Measurements from ENCODE around the gene ALPL.

Gene ALPL

DNA sequence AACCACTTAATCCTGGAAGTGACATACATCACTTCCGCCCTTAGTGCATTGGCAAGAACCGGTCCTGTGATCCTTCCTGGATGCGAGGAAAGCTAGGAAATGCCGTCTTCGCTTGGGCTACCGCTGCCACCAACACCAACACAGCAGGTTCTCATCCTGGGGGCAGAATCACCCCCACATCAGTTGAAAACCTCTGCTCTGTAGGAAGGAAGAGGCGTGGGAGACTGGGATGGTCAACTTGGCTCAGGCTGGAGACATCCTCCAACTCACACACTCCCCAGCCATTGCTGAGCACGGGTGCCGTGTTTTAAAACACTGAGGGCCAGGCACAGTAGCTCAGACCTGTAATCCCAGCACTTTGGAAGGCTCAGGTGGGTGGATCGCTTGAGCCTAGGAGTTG lies 74.9 kb downstream of the ALPL start:
- no peak for DNase-seq

DNA sequence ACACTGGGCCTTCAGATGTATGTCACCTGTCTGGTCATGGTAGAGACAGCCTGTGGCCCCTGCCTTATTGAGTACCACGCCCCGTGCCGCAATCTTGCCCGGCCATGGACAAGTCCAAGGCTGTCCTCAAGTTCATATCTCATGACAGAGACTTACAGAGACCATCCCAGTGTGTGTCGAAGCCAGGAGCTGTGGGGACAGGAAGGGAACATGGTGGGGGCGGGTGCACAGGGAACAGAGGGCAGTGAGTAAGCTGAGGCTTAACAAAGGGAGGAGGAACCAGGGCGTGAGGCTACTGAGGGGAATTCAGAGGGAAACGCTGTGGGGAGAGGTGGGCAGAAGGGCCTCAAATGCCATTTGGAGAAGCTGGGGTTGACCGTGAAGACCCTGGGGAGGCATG lies 75.8 kb downstream of the ALPL start:
- no peak for DNase-seq

- no peak for DNase-seq
Observed at GRCh38 chr1:21586222-21586621, 77.0 kb downstream of the ALPL start.

GRCh38 chr1:21586846-21587601 lies 77.8 kb downstream of the ALPL start:
- DNase-seq = no peak

DNA sequence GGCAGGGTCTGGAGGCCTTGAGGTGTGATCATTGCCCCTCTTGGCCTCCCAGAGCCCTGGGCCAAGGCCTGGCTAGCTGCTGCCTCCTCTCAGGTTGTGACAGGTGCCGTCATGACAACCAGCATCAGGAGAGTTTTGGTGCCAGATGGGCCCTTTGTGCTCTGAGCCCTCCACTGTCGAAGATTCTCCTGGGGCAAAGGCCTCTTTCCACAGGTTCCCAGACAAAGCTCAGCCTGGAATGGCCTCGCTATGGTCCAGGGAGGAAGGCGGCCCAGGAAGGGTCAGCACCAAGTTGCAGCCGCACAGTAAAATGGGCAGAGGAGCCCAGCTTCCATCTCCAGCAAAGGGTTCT lies 78.4 kb downstream of the ALPL start:
- DNase-seq = no peak

DNA sequence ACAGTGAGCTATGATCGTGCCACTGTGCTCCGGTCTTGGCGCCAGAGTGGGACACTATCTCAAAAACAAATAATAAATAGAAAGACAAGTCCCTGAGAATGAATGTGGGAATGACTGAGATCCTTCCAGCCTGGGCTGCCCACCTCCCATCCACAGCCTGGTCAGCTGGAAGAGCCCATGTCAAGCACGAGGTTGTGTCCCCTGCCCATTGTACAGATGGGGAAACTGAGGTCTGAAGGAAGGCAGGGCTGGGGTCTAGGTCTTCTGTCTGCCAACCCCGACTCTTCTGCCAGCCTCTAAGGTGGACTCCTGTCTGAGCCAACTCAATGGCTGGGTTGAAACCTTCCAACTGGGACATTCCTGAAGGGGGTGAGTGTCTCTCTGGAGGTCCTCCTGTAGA lies 80.4 kb downstream of the ALPL start:
- no peak for DNase-seq

DNA sequence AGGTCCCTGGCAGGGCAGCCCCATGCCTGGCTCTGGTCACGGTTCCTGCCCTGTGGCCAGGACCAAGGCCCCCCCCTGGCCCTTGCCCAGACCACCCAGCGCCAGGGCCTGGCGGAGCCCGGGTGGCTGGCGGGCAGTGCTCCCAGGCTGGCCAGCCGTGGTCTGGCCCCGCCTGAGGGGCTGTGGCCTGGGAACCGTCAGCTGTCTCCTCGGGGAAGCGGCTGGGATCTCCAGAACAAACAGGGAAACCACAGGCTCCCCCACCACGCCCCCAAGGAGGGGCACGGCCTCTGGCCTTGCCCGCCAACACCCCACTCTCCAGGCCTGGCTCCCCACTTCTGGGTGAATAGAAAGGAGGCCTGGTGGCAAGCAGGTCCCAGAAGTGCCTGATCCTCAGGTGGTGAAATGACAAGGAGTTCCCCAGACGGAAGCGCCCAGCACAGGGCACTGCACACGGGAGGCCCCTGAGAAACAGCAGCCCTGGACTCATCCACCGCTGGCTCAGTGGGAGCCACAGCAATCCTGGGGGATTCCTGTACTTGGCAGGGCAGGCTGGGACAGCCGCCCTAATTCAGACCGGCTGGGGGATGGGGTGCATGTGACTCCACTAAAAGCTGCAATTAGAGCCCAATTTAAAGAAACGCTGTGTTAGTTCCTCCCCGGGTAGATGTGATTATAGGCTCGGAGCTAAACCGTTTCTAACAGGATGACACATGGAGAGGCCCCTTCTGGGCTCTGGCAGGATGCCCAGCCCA lies 81.1 kb downstream of the ALPL start:
- DNase-seq = peak; percentile 42

DNA sequence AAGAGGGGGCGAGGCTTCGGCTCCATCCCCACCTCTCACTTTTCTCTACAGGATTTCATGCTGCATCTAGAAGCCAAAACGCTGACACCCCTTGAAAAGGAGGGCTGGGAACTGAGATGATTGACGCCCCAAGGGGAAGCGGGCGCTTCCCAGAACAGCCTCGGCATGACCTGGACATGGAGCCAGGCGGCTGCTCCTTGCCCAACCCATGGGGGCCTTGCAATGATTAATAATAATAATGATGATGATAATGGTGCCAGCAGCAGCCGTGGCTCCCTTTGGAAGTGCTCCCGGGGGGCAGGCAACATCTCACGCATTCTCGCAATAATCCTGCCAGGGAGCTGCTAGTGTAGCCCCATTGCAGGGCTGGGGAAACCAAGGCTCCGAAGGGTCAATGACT lies 81.7 kb downstream of the ALPL start:
- no peak for DNase-seq

DNA sequence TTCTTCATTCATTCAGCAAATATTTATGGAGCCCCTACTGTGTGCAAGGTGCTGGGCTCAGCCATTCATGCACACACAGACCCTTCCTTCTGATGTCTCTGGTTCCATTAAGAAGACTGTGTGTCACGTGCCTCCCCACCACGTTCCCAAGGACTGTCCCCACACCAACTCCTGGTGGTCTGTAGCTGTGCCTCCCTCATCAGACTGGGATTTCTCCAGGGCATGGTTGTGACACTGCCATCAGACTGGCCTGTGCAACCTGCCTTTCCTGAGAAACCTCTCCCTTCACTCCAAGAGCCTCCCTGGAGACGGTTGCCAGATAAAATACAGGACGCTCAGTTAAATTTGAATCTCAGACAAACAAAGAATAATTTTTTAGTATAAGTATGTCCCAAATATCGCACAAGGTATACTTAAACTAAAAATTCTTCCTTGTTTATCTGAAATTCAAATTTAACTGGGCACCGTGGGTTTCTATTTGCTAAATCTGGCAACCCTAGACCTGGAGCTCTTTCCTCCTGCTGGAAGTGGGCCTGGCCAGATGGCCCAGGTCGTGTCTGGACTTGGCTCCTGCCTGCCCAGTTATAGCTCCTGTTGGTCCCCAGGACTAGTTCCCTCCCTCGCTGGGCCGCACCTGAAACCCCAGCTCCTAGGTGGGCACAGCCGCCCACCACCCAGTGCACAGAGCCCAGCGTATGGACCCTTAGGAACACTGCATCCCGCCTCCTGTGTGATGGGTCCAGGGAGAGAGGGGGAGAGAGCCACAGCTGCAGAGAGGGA lies 83.1 kb downstream of the ALPL start:
- no peak for DNase-seq

DNA sequence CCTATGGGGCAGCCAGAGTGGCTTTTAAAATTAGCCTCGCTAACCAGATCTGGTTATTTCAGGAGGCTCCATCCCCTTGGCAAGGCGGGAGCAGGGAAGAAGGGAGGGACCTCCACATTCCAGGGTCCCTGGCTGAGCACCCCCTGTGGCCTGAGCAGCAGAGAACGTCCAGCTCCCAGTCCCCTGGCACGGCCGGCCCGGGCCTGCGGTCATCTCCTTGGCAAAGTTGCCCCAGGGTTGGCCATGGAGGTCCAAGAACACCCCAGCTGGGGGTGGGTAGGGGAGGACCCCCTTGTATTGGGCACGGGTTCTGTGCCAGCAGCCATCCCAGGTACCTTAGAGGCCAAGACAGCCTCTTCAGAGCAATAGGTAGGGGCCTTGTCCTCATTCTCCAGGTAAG lies 84.0 kb downstream of the ALPL start:
- DNase-seq = no peak

DNA sequence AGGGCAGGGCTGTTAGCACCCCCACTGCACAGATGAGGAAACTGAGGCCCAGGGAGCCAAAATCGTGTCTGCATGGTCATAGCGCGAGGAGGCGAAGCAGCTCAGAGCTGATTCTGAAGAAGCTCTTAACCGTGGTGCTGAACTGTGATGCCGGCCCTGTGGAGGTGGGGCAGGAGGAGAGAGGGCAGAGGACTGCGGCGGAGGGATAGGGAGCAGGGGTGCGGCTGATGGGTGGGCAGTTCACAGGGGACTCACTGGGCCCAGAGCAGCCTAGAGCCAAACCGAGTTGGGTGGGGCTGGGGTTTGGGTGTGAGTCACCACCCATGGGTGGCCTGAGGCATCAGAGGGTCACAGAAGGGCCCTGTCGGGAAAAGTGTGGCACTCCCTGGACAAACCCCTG lies 85.3 kb downstream of the ALPL start:
- DNase-seq = no peak

DNA sequence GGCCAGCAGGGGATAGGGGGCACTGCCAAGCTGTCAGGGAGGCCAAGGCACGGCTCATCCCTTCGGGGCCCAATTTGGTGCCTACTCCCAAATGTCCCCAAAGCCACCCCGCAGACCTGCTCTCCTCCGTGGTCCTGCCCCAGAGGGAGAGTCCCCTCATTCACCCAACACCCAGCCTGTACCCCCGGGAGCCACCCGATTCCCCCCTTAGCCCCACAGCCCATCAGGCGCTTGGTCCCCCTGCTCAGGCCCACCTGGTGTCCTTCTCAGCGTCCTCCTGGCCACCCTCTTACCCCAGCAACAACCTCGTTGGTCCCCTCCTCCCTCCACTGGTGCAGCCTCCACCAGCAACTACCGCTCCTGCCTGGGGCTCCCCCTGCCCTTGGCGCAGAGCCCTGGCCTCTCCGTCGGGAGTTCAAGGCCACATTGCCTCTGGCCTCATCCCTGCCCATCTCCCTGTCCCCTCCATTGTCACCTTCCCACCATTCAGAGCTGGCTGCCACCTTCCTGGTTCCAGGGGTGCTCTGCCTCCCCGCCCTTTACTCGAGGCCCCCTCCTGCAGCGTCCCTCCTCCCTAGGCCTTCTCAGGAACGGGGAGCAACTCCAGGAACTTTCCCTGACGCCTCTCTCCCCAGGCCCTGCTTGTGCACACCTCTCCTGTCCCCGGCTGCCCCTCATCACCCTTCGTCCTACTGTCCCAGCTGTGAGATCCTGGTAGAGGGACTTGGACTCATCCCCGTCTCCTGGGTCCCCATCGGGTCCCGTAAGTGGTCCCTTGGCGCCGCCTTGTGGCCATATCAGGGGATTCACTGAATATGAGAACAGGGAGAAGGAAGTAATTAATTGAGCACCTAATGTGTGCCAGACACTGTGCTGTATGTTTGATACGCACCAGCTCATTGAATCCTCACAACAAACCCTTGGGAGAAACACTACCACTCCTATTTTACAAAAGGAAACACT lies 86.0 kb downstream of the ALPL start:
- DNase-seq = no peak

GRCh38 chr1:21596174-21596573 lies 87.0 kb downstream of the ALPL start:
- DNase-seq = no peak

DNA sequence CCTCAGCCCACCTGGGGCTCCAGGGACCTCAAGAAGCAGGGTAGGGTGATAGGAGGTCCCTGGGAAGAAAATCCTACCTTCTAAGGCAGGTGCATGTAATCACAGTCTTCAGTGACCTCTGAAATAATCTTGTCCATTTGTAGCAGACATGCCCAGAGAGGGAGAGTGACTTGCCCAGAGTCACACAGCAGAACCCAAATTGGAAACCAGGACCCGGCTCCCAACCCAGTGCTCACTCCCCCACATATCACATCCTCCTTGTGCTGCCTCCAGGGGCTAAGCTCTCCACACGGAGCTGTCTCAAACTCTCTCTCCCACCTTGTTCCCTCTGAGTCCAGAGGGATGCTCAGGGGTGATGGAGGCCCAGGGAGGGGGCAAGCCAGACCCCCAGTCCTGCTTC lies 87.4 kb downstream of the ALPL start:
- no peak for DNase-seq

DNA sequence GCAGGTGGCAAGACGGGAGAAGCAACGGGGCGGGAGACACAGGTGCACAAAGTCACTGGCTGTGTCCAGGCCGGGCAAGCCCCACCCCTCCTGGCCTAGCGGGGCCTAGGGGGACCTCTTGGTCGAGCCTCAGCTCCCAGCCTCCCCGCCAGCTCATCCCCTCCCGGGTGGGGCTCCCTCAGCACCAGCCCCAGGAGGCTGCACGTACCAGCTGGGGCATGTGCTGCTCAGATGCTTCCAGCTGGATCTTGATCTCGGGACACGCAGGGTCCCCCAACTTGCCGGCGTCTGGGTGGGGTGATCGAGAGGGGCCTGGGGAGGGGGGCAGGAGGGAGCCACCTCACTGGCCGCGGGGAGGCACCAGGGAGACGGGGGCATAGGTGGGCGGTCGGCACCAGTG lies 88.5 kb downstream of the ALPL start:
- DNase-seq = no peak

DNA sequence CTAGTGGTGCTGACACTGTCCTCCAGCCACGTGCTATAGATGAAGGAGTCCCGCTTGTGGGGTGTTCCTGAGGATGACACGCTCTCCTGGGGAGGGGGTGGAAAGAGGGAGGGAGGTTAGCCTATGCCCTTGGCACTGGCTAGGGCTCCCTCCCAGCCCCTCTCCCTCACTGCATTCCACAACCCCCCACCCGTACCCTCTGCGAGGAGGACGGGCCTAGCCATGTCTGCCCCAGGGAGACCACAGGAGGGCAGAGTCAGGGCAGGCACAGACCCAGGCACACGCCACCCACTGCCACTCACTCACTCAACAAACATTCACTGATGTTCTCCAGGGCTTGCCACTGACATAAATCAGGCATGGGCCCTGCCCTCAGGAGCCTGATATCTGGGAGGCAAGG lies 89.2 kb downstream of the ALPL start:
- no peak for DNase-seq

- no peak for DNase-seq
Observed at GRCh38 chr1:21598904-21599303, 89.7 kb downstream of the ALPL start.

DNA sequence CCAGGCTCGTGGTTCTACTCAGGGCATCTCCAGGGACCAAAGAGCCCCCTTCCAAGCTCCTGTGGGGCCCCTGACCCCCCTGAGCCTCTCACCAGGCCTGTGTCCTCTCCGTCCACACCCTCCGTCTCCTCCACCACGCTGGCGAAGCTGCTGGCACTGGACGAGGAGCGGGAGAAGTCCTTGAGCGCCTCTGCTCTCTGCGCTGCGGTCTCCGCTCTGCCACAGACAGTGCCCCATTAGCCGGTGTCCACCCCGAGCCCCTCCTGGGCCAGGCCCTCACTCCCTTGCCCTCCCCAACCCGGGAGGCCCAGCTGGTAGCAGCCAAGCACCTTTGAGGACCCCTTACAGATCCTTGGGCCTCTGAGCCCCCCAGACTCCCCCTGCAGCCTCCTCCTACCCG lies 90.2 kb downstream of the ALPL start:
- no peak for DNase-seq

GRCh38 chr1:21601278-21602048 lies 92.2 kb downstream of the ALPL start:
- no peak for DNase-seq

GRCh38 chr1:21603177-21604138 lies 94.2 kb downstream of the ALPL start:
- no peak for DNase-seq
